Activated T-cell treated with anti-CD3 and anti-CD28 coated beads, Interleukin-2, amount 50 U/mL, for 72 hours (primary cell): ENCODE results near the gene SUFU. TPM values are rescaled to one million over a fixed set of nuclear protein-coding genes. Genes with fewer than 3 reads are reported as not detected.

Experiments used
- ATAC-seq, 2 donors: fragments of 150-1000 bp; cut with Tn5 transposase; replicated peaks in 1 of 2; 2 replicates each; pipeline ENCODE4 v1.10.0; 2021; ENCODE audit warnings: moderate library complexity in 2 of 2, mild to moderate bottlenecking in 1 of 2
- DNase-seq, 2 donors: peaks; one replicate each; pipeline ENCODE4 v3.0.0; 2021 to 2022; ENCODE audit warnings: mixed read lengths in 1 of 2
- H3K27ac Mint-ChIP-seq: one replicate; pipeline ENCODE4 v1.8.0; 2022; ENCODE audit warnings: mild to moderate bottlenecking, moderate library complexity, mixed read lengths
- H3K27me3 Mint-ChIP-seq: one replicate; pipeline ENCODE4 v1.8.0; 2022; ENCODE audit warnings: low read depth, mixed read lengths
- H3K36me3 Mint-ChIP-seq, 2 donors: one replicate each; pipeline ENCODE4 v1.8.0; 2022; ENCODE audit warnings: mixed read lengths in 2 of 2, mild to moderate bottlenecking in 1 of 2; ENCODE audit not compliant: insufficient read depth in 2 of 2
- H3K4me1 Mint-ChIP-seq: one replicate; pipeline ENCODE4 v1.8.0; 2022; ENCODE audit warnings: low read depth, mixed read lengths
- H3K4me3 Mint-ChIP-seq, 2 donors: one replicate each; pipeline ENCODE4 v1.8.0; 2022; ENCODE audit warnings: mild to moderate bottlenecking in 2 of 2, mixed read lengths in 2 of 2, moderate library complexity in 2 of 2
- H3K9me3 Mint-ChIP-seq, 2 donors: one replicate each; pipeline ENCODE4 v1.8.0; 2022; ENCODE audit warnings: mixed read lengths in 2 of 2
- total RNA-seq, 2 donors: library from RNA; stranded (reverse); gene quantifications; one replicate each; pipeline ENCODE4 v1.2.3, GENCODE V29; 2022

The SUFU gene
- total RNA-seq, 2 donors from 2014 or later, result 9.1 to 9.2 TPM

- Mint-ChIP-seq H3K36me3 (no peaks in the 10 kb centered on the region), H3K27ac (peak overlapping the region; percentile 45), H3K9me3 (no peaks in the 10 kb centered on the region), H3K27me3 (no peaks in the 10 kb centered on the region), H3K4me1 (peaks cover 34% of the 10 kb centered on the region), H3K4me3 (peak overlapping the region; percentile 75 to 83)
- ATAC-seq, result peak; percentile 28 to 32
- no peak for DNase-seq
Measured at GRCh38 chr10:102674566-102674965, 170.8 kb downstream of the SUFU start.

- no peaks in the 10 kb centered on the region for H3K9me3 Mint-ChIP-seq
- no peaks in the 10 kb centered on the region for H3K36me3 Mint-ChIP-seq
- peak overlapping the region; percentile 75 to 83 for H3K4me3 Mint-ChIP-seq
- no peaks in the 10 kb centered on the region for H3K27me3 Mint-ChIP-seq
- no peak overlapping the region for H3K27ac Mint-ChIP-seq
- ATAC-seq, result no peak
- no peak for DNase-seq
- H3K4me1 Mint-ChIP-seq, result peaks cover 34% of the 10 kb centered on the region
Measured at GRCh38 chr10:102675011-102675665, 171.4 kb downstream of the SUFU start.

- Mint-ChIP-seq H3K4me3 (no peak overlapping the region), H3K9me3 (no peaks in the 10 kb centered on the region), H3K4me1 (peaks cover 34% of the 10 kb centered on the region), H3K36me3 (no peaks in the 10 kb centered on the region), H3K27ac (no peak overlapping the region), H3K27me3 (no peaks in the 10 kb centered on the region)
- no peak for DNase-seq
- ATAC-seq, result no peak
Measured at GRCh38 chr10:102675666-102676533, 172.1 kb downstream of the SUFU start.

GRCh38 chr10:102676534-102677315, 173.0 kb downstream of the SUFU start:
- no peak overlapping the region for H3K27ac Mint-ChIP-seq
- peaks cover 39% of the 10 kb centered on the region for H3K4me1 Mint-ChIP-seq
- no peak overlapping the region for H3K4me3 Mint-ChIP-seq
- H3K9me3 Mint-ChIP-seq, result no peaks in the 10 kb centered on the region
- no peaks in the 10 kb centered on the region for H3K36me3 Mint-ChIP-seq
- DNase-seq (no peak), ATAC-seq (no peak)
- H3K27me3 Mint-ChIP-seq, result no peaks in the 10 kb centered on the region

- Mint-ChIP-seq H3K4me1 (peaks cover 45% of the 10 kb centered on the region), H3K27me3 (no peaks in the 10 kb centered on the region), H3K9me3 (no peaks in the 10 kb centered on the region), H3K36me3 (peaks cover 0 to 3% of the 10 kb centered on the region in 2 donors), H3K4me3 (no peak overlapping the region), H3K27ac (no peak overlapping the region)
- DNase-seq (no peak), ATAC-seq (no peak)
Measured at GRCh38 chr10:102677331-102678067, 173.7 kb downstream of the SUFU start.

GRCh38 chr10:102678068-102678400, 174.3 kb downstream of the SUFU start:
- H3K9me3 Mint-ChIP-seq, result no peaks in the 10 kb centered on the region
- no peak overlapping the region for H3K4me3 Mint-ChIP-seq
- no peak overlapping the region for H3K27ac Mint-ChIP-seq
- no peak for ATAC-seq
- H3K4me1 Mint-ChIP-seq, result peaks cover 45% of the 10 kb centered on the region
- no peak for DNase-seq
- H3K27me3 Mint-ChIP-seq, result no peaks in the 10 kb centered on the region
- H3K36me3 Mint-ChIP-seq, result peaks cover 0 to 3% of the 10 kb centered on the region in 2 donors

- H3K9me3 Mint-ChIP-seq, result no peaks in the 10 kb centered on the region
Measured at GRCh38 chr10:102678842-102679289, 175.1 kb downstream of the SUFU start.

GRCh38 chr10:102679596-102679995, 175.8 kb downstream of the SUFU start:
- DNase-seq (no peak), ATAC-seq (no peak)
- peaks cover 0 to 3% of the 10 kb centered on the region in 2 donors for H3K36me3 Mint-ChIP-seq
- H3K4me1 Mint-ChIP-seq, result peaks cover 29% of the 10 kb centered on the region
- H3K27me3 Mint-ChIP-seq, result no peaks in the 10 kb centered on the region
- no peak overlapping the region for H3K27ac Mint-ChIP-seq
- no peak overlapping the region for H3K4me3 Mint-ChIP-seq
- no peaks in the 10 kb centered on the region for H3K9me3 Mint-ChIP-seq

More at GRCh38 chr10:102678842-102679289, 175.1 kb downstream of the SUFU start:
- H3K4me1 Mint-ChIP-seq, result peaks cover 37% of the 10 kb centered on the region
- H3K36me3 Mint-ChIP-seq, result peaks cover 0 to 3% of the 10 kb centered on the region in 2 donors
- DNase-seq (peak; percentile 33 to 45), ATAC-seq (peak in 1 of 2 donors; percentile 30)
- H3K27me3 Mint-ChIP-seq, result no peaks in the 10 kb centered on the region
- H3K27ac Mint-ChIP-seq, result no peak overlapping the region
- H3K4me3 Mint-ChIP-seq, result no peak overlapping the region

- H3K36me3 Mint-ChIP-seq, result peaks cover 2 to 6% of the 10 kb centered on the region in 2 donors
- H3K27ac Mint-ChIP-seq, result no peak overlapping the region
- peak overlapping the region in 1 of 2 donors; percentile 7 for H3K4me3 Mint-ChIP-seq
- H3K9me3 Mint-ChIP-seq, result no peaks in the 10 kb centered on the region
- ATAC-seq (peak in 1 of 2 donors; percentile 19), DNase-seq (no peak)
- H3K4me1 Mint-ChIP-seq, result peaks cover 12% of the 10 kb centered on the region
- no peaks in the 10 kb centered on the region for H3K27me3 Mint-ChIP-seq
Measured at GRCh38 chr10:102681696-102682095, 177.9 kb downstream of the SUFU start.

- H3K4me3 Mint-ChIP-seq, result no peak overlapping the region
- H3K4me1 Mint-ChIP-seq, result peaks cover 12% of the 10 kb centered on the region
- H3K9me3 Mint-ChIP-seq, result no peaks in the 10 kb centered on the region
- ATAC-seq, result no peak
- no peak overlapping the region for H3K27ac Mint-ChIP-seq
- no peaks in the 10 kb centered on the region for H3K27me3 Mint-ChIP-seq
- DNase-seq, result no peak
- H3K36me3 Mint-ChIP-seq, result peaks cover 2 to 6% of the 10 kb centered on the region in 2 donors
Measured at GRCh38 chr10:102682416-102682815, 178.6 kb downstream of the SUFU start.

- Mint-ChIP-seq H3K36me3 (peaks cover 2 to 6% of the 10 kb centered on the region in 2 donors), H3K4me3 (no peak overlapping the region), H3K27ac (no peak overlapping the region), H3K9me3 (no peaks in the 10 kb centered on the region), H3K4me1 (peaks cover 12% of the 10 kb centered on the region), H3K27me3 (no peaks in the 10 kb centered on the region)
- ATAC-seq, result no peak
- no peak for DNase-seq
Measured at GRCh38 chr10:102682981-102683380, 179.2 kb downstream of the SUFU start.
